Stimulated activated naive CD8-positive, alpha-beta T cell treated with anti-CD3 and anti-CD28 coated beads, Interleukin-15, amount 100 ng/mL, for 72 hours (primary cell): ENCODE results near the gene MAP3K12.

ENCODE experiments used
- ATAC-seq: fragments of 150-1000 bp; cut with Tn5 transposase; 2 replicates; pipeline ENCODE4 v1.10.0; 2021; ENCODE audit warnings: mild to moderate bottlenecking, moderate library complexity
- DNase-seq, 2 donors: peaks; one replicate each; pipeline ENCODE4 v3.0.0; 2021 to 2022
- H3K27ac Mint-ChIP-seq, 2 donors: one replicate each; pipeline ENCODE4 v1.8.0; 2022; ENCODE audit warnings: mild to moderate bottlenecking in 2 of 2, mixed read lengths in 2 of 2, moderate library complexity in 2 of 2
- H3K27me3 Mint-ChIP-seq: one replicate; pipeline ENCODE4 v1.8.0; 2022; ENCODE audit warnings: mixed read lengths
- H3K4me1 Mint-ChIP-seq: one replicate; pipeline ENCODE4 v1.8.0; 2022; ENCODE audit warnings: mild to moderate bottlenecking, mixed read lengths
- H3K4me3 Mint-ChIP-seq, 2 donors: one replicate each; pipeline ENCODE4 v1.8.0; 2022; ENCODE audit warnings: mild to moderate bottlenecking in 2 of 2, mixed read lengths in 2 of 2, moderate library complexity in 1 of 2
- H3K9me3 Mint-ChIP-seq, 2 donors: one replicate each; pipeline ENCODE4 v1.8.0; 2022; ENCODE audit warnings: mixed read lengths in 2 of 2

MAP3K12 gene

GRCh38 chr12:53502331-53502730, 3.1 kb upstream of the MAP3K12 start:
- peak overlapping the region; percentile 84 to 95 for H3K4me3 Mint-ChIP-seq
- H3K27ac Mint-ChIP-seq, result no peak overlapping the region
- ATAC-seq (no peak), DNase-seq (no peak)
- H3K4me1 Mint-ChIP-seq, result peaks cover 55% of the 10 kb centered on the region
- H3K9me3 Mint-ChIP-seq, result no peaks in the 10 kb centered on the region
- no peaks in the 10 kb centered on the region for H3K27me3 Mint-ChIP-seq

GRCh38 chr12:53501615-53502181, 2.4 kb upstream of the MAP3K12 start:
- H3K27ac Mint-ChIP-seq, result peak overlapping the region; percentile 91 to 99
- ATAC-seq (no peak), DNase-seq (no peak)
- peaks cover 58% of the 10 kb centered on the region for H3K4me1 Mint-ChIP-seq
- peak overlapping the region; percentile 84 to 95 for H3K4me3 Mint-ChIP-seq
- H3K27me3 Mint-ChIP-seq, result no peaks in the 10 kb centered on the region
- H3K9me3 Mint-ChIP-seq, result no peaks in the 10 kb centered on the region

DNA sequence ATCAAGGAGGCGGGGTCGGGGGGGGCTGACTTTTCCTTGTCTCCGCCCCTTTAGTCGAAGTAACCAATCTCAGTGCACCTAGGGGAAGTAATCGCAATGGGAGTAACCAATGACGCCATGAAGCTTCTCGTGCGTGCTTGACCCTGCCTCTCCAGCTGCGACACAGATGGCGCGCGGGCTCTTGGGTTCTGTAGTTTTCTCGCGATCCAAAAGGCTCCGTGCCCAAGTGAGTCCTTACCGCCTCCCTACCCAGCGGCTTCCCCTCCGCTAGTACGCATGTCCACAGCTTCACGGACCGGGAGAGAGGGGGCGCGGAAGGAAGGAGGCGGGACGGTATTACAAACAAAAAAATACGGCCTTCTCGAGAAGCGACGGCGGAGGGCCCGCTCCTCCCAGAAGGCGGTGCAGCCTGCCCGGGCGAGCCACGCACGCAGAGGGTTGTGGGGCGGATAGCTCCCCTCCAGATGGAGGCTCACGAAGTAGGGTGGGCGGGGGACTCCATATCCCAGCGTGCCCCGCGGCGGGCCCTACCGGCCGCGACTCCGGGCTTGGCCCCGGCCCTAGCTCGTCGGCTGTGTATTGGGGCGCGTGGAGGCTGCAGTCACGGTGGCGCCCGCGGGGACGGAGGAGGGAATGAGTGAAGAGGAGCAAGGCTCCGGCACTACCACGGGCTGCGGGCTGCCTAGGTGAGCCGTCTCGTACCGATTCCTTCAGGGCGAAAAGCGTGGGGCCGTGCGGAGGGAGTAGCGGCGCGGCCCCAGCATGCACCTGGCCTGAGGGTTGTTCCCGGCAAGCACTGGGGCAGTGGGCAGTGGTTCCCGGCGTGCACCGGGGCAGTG, 1.7 kb upstream of the MAP3K12 start, which contains the start of gene TARBP2:
TARBP2 (plus strand) TSS at position 508 of the 839 bp plus-strand sequence; CDS start at position 634, 126 bp downstream.
- no peaks in the 10 kb centered on the region for H3K9me3 Mint-ChIP-seq
- peaks cover 58% of the 10 kb centered on the region for H3K4me1 Mint-ChIP-seq
- H3K27me3 Mint-ChIP-seq, result no peaks in the 10 kb centered on the region
- peak within 1 kb of the TSS; percentile 84 to 95 for H3K4me3 Mint-ChIP-seq
- ATAC-seq (peak; percentile 87), DNase-seq (peak; percentile 94 to 98)
- H3K27ac Mint-ChIP-seq, result peak within 1 kb of the TSS; percentile 91 to 99

DNA sequence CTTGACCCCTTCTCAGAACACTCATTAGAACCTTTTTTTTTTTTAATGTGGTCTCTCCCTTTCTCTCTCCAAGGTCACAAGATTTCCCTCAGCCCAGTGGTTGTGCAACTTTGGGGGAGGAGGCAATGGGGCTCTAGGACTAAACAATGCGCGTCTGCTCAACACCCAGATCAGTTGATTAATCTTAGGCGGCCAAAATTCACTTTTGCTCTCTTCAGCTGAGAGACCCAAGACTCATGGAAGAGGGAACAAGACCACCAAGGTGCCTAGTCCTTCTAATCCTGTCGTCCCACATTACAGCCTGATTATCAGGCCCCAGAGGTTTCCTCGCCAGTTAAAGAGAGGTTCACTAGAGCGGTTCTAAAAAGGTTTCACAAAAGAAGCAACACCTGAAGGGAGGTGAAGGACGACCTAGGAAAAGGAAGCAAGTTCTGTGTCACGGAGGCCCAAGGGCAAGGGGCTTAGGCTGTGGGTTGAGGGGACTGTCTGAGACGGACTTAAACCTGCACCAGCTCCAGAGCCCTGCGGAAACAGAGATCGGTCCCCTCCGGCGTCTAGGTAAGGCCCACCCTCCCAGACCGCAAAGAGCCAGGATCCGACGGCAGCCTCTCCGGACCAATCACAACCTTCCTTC, 1.0 kb upstream of the MAP3K12 start:
- no peak for DNase-seq
- H3K4me1 Mint-ChIP-seq, result peaks cover 58% of the 10 kb centered on the region
- H3K27ac Mint-ChIP-seq, result peak overlapping the region; percentile 91 to 99
- no peak for ATAC-seq
- H3K27me3 Mint-ChIP-seq, result no peaks in the 10 kb centered on the region
- peak overlapping the region; percentile 84 to 95 for H3K4me3 Mint-ChIP-seq
- H3K9me3 Mint-ChIP-seq, result no peaks in the 10 kb centered on the region

GRCh38 chr12:53498235-53498630, 1.0 kb downstream of the MAP3K12 start:
- Mint-ChIP-seq H3K4me3 (peak overlapping the region; percentile 84 to 95), H3K27ac (peak overlapping the region; percentile 20 to 80), H3K4me1 (peaks cover 57% of the 10 kb centered on the region), H3K9me3 (no peaks in the 10 kb centered on the region), H3K27me3 (no peaks in the 10 kb centered on the region)
- no peak for ATAC-seq
- DNase-seq, result no peak

DNA sequence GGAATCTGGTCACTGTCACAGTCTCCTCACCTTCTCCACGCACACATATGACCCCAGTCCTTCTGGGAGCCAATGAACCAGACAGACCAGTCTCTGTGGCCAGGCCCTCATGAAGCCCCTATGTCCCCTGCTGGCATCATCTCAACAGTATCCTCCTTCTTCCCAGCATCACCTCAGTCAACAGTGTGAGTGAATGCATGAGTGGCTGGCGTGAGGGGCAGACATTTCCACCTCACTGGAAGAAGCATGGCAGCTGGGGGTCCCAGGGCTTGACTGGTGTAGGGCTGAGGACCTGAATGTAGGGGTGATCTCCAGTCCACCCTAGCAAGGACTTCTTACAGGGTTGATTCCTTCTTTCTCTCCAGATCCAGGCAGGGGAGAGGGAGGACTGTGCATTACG, 1.8 kb downstream of the MAP3K12 start:
- no peak overlapping the region for H3K27ac Mint-ChIP-seq
- H3K4me1 Mint-ChIP-seq, result peaks cover 59% of the 10 kb centered on the region
- no peaks in the 10 kb centered on the region for H3K9me3 Mint-ChIP-seq

DNA sequence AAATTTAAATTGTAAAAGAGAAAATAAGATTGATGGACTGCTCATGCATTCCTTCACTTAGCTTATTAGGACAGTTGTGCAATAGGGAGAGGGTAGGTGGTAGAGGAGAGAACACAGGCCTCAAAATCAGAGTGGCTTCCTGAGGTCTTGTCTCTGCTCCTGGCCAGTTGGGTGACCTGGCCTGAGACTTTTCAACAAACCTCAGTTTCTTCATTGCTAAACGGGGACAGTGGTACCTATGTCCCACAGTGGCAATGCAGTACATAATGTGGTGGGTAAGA, 2.6 kb downstream of the MAP3K12 start:
- Mint-ChIP-seq H3K27me3 (no peaks in the 10 kb centered on the region), H3K9me3 (no peaks in the 10 kb centered on the region), H3K4me3 (no peak overlapping the region), H3K4me1 (peaks cover 57% of the 10 kb centered on the region), H3K27ac (no peak overlapping the region)
- no peak for ATAC-seq
- no peak for DNase-seq

More for the DNA sequence above, 1.8 kb downstream of the MAP3K12 start:
- ATAC-seq (no peak), DNase-seq (no peak)
- no peak overlapping the region for H3K4me3 Mint-ChIP-seq
- H3K27me3 Mint-ChIP-seq, result no peaks in the 10 kb centered on the region

- peaks cover 56% of the 10 kb centered on the region for H3K4me1 Mint-ChIP-seq
- H3K9me3 Mint-ChIP-seq, result no peaks in the 10 kb centered on the region
- no peak for DNase-seq
- no peak overlapping the region for H3K4me3 Mint-ChIP-seq
- H3K27ac Mint-ChIP-seq, result no peak overlapping the region
- ATAC-seq, result no peak
- no peaks in the 10 kb centered on the region for H3K27me3 Mint-ChIP-seq
Measured at GRCh38 chr12:53495903-53496751, 3.1 kb downstream of the MAP3K12 start.

DNA sequence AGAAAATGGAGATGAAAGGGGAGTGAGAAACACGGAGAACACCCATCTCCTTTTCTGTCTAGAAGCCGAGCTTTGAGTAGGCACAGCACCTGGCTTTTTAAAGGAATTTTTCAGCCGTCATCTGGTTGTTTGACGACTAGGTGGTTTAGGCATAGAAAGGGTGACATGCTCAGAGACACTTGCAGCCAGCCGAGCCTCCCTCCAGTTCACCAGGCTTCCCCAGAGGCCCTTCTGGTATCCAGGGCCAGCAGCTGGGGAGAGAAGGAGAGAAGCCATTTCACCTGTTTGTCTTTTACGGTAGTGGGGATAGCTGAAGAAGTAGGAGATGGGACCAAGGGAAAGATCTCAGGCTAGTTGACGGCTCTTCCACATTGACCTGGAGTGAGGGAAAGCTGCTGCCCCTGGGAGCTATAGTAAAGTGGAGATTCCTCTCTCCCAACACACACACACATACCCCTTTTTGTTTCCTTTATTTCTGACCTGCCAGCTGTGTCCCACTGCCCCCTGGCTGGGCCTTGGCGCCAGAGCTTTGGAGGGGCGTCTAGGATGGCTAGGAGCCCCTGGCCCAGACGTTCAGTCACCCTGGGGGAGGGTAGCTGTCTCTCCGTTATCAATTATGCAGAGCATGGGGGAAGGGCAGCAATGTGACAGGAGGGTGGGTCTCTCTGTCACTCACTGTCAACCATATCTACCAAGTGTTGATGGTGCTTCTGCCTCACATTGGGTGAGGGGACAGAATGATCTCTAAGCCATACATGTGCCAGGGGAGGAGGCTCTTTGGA, 5.5 kb downstream of the MAP3K12 start:
- no peak for DNase-seq
- ATAC-seq, result peak; percentile 4
- peak overlapping the region; percentile 1 to 49 for H3K27ac Mint-ChIP-seq
- H3K27me3 Mint-ChIP-seq, result no peaks in the 10 kb centered on the region
- H3K4me3 Mint-ChIP-seq, result peak overlapping the region; percentile 86 to 98
- peaks cover 43% of the 10 kb centered on the region for H3K4me1 Mint-ChIP-seq
- no peaks in the 10 kb centered on the region for H3K9me3 Mint-ChIP-seq

DNA sequence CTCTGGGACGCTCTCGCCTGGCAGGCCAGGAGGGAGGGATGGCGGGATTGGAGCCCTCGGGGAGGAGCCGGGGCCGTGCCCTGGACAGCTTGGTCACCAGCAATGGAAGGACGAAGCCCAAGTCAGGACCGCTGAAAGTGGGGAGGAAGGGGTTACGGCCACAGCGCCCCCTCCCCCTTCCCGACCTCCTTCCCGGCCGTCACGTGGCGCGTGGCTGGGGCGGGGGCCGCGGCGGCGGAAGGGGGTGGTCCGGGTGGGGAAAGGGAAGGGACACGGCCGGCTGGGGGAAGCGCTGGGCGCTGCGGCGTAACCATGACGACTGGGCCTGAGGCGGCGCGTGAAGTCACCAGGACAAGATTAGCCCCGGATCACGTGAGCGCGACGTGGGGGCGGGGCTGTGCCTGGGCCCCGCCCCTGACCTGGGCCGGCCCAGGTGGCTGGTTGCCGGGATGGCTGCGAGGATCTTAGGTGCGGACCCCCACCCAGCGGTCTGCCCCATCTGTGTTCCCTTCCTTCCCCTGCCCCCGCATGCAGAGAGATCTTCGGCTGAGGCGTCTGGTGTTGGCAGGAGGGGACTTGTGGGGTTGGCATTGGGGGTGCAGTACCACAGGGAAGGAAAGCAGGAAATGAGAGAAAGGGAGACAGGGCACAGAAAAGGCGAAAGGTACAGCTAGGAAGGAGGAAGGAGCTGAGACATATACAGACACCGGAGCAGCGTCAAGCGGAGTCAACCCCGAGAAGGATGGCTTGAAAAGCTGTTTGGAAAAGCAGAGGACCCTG, 6.2 kb downstream of the MAP3K12 start:
- Mint-ChIP-seq H3K27ac (peak overlapping the region; percentile 1 to 55), H3K4me1 (peaks cover 37% of the 10 kb centered on the region), H3K9me3 (no peaks in the 10 kb centered on the region)

DNA sequence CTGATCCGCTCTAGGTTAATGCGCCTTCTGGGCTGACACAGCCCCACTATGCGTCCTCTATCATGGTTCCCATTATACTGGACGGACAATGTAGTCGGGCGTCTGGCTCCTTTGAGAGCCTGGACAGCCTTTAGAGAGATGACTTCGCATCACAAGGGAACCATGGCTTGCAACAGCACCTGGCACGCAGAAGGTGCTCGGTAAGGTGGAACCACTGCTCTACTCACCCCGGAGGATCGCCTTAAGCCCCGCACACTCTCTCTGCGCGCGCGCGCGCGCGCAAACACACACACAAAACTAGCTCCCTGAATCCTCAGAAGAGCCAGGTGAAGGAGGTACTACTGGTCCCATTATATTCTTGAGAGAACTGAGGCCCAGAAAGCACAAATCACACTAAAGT, 7.1 kb downstream of the MAP3K12 start:
- Mint-ChIP-seq H3K27me3 (no peaks in the 10 kb centered on the region), H3K9me3 (no peaks in the 10 kb centered on the region), H3K4me1 (peaks cover 37% of the 10 kb centered on the region), H3K27ac (peak overlapping the region in 1 of 2 donors; percentile 15), H3K4me3 (peak overlapping the region; percentile 86 to 98)
- ATAC-seq (no peak), DNase-seq (no peak)

More for the DNA sequence above, 6.2 kb downstream of the MAP3K12 start:
- H3K27me3 Mint-ChIP-seq, result no peaks in the 10 kb centered on the region
- peak overlapping the region; percentile 86 to 98 for H3K4me3 Mint-ChIP-seq
- peak; percentile 76 to 83 for DNase-seq
- peak; percentile 96 for ATAC-seq

GRCh38 chr12:53489242-53489864, 9.9 kb downstream of the MAP3K12 start:
- DNase-seq, result no peak
- no peaks in the 10 kb centered on the region for H3K27me3 Mint-ChIP-seq

GRCh38 chr12:53486736-53487487, 12.3 kb downstream of the MAP3K12 start:
- no peak for DNase-seq
- Mint-ChIP-seq H3K27ac (peak overlapping the region in 1 of 2 donors; percentile 16), H3K9me3 (no peaks in the 10 kb centered on the region), H3K4me3 (no peak overlapping the region), H3K4me1 (peaks cover 36% of the 10 kb centered on the region), H3K27me3 (no peaks in the 10 kb centered on the region)
- ATAC-seq, result no peak

More at GRCh38 chr12:53489242-53489864, 9.9 kb downstream of the MAP3K12 start:
- no peak overlapping the region for H3K27ac Mint-ChIP-seq
- no peak for ATAC-seq
- H3K4me1 Mint-ChIP-seq, result peaks cover 55% of the 10 kb centered on the region
- no peak overlapping the region for H3K4me3 Mint-ChIP-seq
- no peaks in the 10 kb centered on the region for H3K9me3 Mint-ChIP-seq
